Lung (tissue), 12 donors: ENCODE results near the gene C5orf63. TPM values are rescaled to one million over a fixed set of nuclear protein-coding genes. Genes with fewer than 3 reads are reported as not detected.
"Not testable (repeated sequence)": the region's sequence is repeated elsewhere in the genome, so short reads cannot be mapped to it uniquely, and the experiment has no call there.

ENCODE experiments used
- ATAC-seq: fragments of 200-7000 bp; cut with Tn5 transposase; one replicate; pipeline ENCODE4 v1.9.1; 2020; ENCODE audit warnings: moderate number of reproducible peaks; ENCODE audit not compliant: insufficient read depth, low FRiP score
- DNase-seq, 3 donors: peaks; one replicate each; pipeline ENCODE4 v3.0.0-alpha.2; 2013 to 2017
- H3K27ac ChIP-seq, 2 donors: one replicate each; pipeline ENCODE4 v1.5.1; 2013; ENCODE audit warnings: mild to moderate bottlenecking in 2 of 2, moderate library complexity in 2 of 2, control low read depth in 1 of 2, inconsistent platforms in 1 of 2, low read depth in 1 of 2, low read length in 1 of 2
- H3K27me3 ChIP-seq, 3 donors: one replicate each; pipeline ENCODE4 v1.5.1; 2013; ENCODE audit warnings: low read length in 2 of 3; ENCODE audit not compliant: control insufficient read depth in 3 of 3, insufficient read depth in 3 of 3
- H3K36me3 ChIP-seq, 4 donors: one replicate each; pipeline ENCODE4 v1.5.1; 2013; ENCODE audit warnings: low read length in 4 of 4, mild to moderate bottlenecking in 1 of 4, moderate library complexity in 1 of 4; ENCODE audit not compliant: control insufficient read depth in 4 of 4, insufficient read depth in 4 of 4
- H3K4me1 ChIP-seq, 5 donors: one replicate each; pipeline ENCODE4 v1.5.1; 2013; ENCODE audit warnings: low read length in 5 of 5, mild to moderate bottlenecking in 2 of 5, moderate library complexity in 1 of 5; ENCODE audit not compliant: control insufficient read depth in 5 of 5, insufficient read depth in 5 of 5
- H3K4me3 ChIP-seq: one replicate; pipeline ENCODE4 v1.5.1; 2013; ENCODE audit warnings: mild to moderate bottlenecking, control low read depth, moderate library complexity
- H3K9ac ChIP-seq, 2 donors: one replicate each; pipeline ENCODE4 v1.5.1; 2013; ENCODE audit warnings: low read length in 2 of 2, control low read depth in 1 of 2; ENCODE audit not compliant: insufficient read depth in 1 of 2
- H3K9me3 ChIP-seq, 4 donors: one replicate each; pipeline ENCODE4 v1.5.1; 2013; ENCODE audit warnings: low read length in 3 of 4, mild to moderate bottlenecking in 1 of 4, moderate library complexity in 1 of 4; ENCODE audit not compliant: control insufficient read depth in 4 of 4, insufficient read depth in 3 of 4
- WGBS, 2 donors: extraction: QIAGEN DNeasy Blood & Tissue Kit; methylation state at CpG; one replicate each; pipeline ENCODE4 v1.1.7; 2013; 5-methylcytosine and 5-hydroxymethylcytosine counted together
- polyA plus RNA-seq, 2 donors: library from polyadenylated mRNA; stranded (reverse); fragments of 200-250 nt; gene quantifications; one replicate each; pipeline ENCODE4 v1.2.1, GENCODE V29; 2013
- total RNA-seq, 2 donors: library from RNA; depleted of rRNA in 1 of 2; stranded (reverse); fragments of >200 nt in 1 of 2; gene quantifications; one replicate each; pipeline ENCODE4 v1.2.1, GENCODE V29; 2014 to 2021
- TF ChIP-seq, protein P1 (sequence below): IDR thresholded peaks from 2 replicates; pipeline ENCODE4 v1.5.1; 2012; ENCODE audit warnings: mild to moderate bottlenecking; ENCODE audit errors: control extremely low read depth, extremely low read depth
- donor health status: control.
- donor health status: control.
- donor health status: Bipolar disorder and iron deficiency.
- donor health status: healthy.
- donor health status: DM: yes; HTN: yes; CAD: no.

The C5orf63 gene
- total and polyA plus RNA-seq, 4 donors: 2.7 to 9.6 (median 5.8) TPM

DNA sequence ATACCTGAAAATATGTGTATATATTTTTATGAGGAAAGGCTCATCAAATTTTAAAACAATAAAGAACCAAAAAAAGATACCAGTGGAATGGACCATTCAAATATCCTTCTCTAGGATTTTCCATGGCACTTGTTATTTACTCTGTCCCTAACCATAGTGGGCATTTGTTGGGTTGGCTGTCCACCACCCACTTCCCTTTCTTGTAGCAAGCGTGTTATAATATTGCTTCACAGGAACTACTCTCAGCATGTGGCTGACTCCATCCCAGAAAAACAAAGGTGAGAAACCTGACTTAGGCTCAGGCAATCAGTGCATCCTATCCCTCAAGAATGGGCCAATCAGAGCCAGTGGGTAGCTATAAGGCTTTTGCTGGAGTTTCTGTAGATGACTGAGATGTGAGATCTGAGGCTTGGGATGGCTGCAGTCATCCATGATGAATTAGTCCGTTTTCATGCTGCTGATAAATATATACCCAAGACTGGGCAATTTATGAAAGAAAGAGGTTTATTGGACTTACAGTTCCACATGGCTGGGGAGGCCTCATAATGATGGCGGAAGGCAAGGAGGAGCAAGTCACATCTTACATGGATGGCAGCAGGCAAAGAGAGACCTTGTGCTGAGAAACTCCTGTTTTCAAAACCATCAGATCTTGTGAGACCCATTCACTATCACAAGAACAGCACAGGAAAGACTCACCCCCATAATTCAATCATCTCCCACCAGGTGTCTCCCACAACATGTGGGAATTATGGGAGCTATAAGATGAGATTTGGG is 17.2 kb downstream of the C5orf63 start:
- WGBS, 2 donors: 85 to 93% methylated on average over 3 of the region's 3 CpGs
- TF ChIP-seq, protein P1, sequence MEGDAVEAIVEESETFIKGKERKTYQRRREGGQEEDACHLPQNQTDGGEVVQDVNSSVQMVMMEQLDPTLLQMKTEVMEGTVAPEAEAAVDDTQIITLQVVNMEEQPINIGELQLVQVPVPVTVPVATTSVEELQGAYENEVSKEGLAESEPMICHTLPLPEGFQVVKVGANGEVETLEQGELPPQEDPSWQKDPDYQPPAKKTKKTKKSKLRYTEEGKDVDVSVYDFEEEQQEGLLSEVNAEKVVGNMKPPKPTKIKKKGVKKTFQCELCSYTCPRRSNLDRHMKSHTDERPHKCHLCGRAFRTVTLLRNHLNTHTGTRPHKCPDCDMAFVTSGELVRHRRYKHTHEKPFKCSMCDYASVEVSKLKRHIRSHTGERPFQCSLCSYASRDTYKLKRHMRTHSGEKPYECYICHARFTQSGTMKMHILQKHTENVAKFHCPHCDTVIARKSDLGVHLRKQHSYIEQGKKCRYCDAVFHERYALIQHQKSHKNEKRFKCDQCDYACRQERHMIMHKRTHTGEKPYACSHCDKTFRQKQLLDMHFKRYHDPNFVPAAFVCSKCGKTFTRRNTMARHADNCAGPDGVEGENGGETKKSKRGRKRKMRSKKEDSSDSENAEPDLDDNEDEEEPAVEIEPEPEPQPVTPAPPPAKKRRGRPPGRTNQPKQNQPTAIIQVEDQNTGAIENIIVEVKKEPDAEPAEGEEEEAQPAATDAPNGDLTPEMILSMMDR: no peak
- Histone ChIP-seq H3K9ac (no peak overlapping the region), H3K4me1 (peaks cover 0 to 2% (median 0%) of the 10 kb centered on the region in 5 donors), H3K4me3 (no peak overlapping the region), H3K9me3 (no peaks in the 10 kb centered on the region), H3K36me3 (peaks cover 0 to 4% (median 0%) of the 10 kb centered on the region in 4 donors), H3K27ac (no peak overlapping the region), H3K27me3 (no peaks in the 10 kb centered on the region)
- DNase-seq (no peak), ATAC-seq (no peak)

DNA sequence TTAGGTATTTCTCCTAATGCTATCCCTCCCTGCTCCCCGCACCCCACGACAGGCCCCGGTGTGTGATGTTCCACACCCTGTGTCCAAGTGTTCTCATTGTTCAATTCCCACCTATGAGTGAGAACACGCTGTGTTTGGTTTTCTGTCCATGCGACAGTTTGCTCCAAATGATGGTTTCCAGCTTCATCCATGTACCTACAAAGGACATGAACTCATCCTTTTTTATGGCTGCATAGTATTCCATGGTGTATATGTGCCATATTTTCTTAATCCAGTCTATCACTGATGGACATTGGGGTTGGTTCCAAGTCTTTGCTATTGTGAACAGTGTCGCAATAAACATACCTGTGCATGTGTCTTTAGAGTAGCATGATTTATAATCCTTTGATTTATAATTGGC is 19.8 kb downstream of the C5orf63 start:
- not testable (repeated sequence) for H3K4me3 ChIP-seq, H3K36me3 ChIP-seq, H3K9ac ChIP-seq, H3K27ac ChIP-seq, ATAC-seq, H3K27me3 ChIP-seq, H3K9me3 ChIP-seq, H3K4me1 ChIP-seq, DNase-seq
- WGBS, 2 donors: 93 to 98% methylated on average over 6 of the region's 6 CpGs

DNA sequence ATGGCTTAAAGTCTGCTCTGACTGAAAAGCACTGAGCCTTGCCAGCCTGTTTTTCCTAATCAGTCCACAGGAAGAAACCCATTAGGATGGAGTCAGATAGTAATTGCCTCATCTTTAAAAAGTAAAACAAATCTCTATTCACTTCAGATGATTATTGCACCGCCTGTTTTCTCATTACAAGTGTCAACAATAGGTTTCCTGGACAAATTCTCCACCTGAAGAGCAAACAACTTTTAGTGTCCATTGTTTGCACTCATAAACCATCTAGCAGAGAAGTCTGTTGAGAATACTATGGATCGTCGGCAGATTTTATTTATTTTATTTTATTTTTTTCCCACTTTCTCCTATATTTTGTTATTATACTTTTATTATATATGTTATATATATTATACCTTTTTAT is 20.3 kb downstream of the C5orf63 start:
- 84 to 85% methylated on average over 3 of the region's 3 CpGs for WGBS, 2 donors
- no peak overlapping the region for H3K27ac ChIP-seq
- TF ChIP-seq, protein P1: no peak

DNA sequence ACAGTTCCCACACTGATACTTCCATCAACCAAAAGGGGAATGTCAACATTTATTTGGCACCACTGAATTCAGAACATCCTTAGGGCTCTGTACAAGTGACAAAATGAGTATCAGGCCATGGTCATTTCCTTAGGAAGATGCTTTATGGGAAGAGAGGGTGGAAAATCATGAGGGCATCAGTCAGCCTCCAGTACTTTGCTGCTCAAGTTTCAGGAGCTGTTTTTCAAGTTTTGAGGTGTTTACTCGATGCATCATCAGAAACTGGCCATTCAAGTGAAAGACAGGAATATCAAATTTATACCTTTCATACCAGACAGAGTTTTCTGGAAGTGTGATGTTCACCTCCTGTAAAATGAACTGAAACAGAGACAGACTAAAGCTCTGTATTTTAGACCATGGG is 21.7 kb downstream of the C5orf63 start:
- no peaks in the 10 kb centered on the region for H3K27me3 ChIP-seq
- 92 to 98% methylated on average over 1 of the region's 1 CpG for WGBS, 2 donors
- H3K4me3 ChIP-seq: no peak overlapping the region
- DNase-seq (no peak), ATAC-seq (no peak)
- no peak overlapping the region for H3K27ac ChIP-seq
- peaks cover 0 to 4% (median 0%) of the 10 kb centered on the region in 4 donors for H3K36me3 ChIP-seq
- H3K9ac ChIP-seq: no peak overlapping the region
- no peaks in the 10 kb centered on the region for H3K4me1 ChIP-seq
- TF ChIP-seq, protein P1: no peak
- H3K9me3 ChIP-seq: no peaks in the 10 kb centered on the region

More for the DNA sequence above, 20.3 kb downstream of the C5orf63 start:
- Histone ChIP-seq H3K27me3 (no peaks in the 10 kb centered on the region), H3K4me1 (no peaks in the 10 kb centered on the region), H3K4me3 (no peak overlapping the region), H3K9me3 (no peaks in the 10 kb centered on the region), H3K9ac (no peak overlapping the region), H3K36me3 (peaks cover 0 to 4% (median 0%) of the 10 kb centered on the region in 4 donors)
- DNase-seq (no peak), ATAC-seq (no peak)
